ENCODE results near the gene PEX11A. TPM values are rescaled to one million over a fixed set of nuclear protein-coding genes. Genes with fewer than 3 reads are reported as not detected.

Gene PEX11A
- total RNA-seq, 1 donor from 2014 or later: 5.8 TPM

- H3K4me3 ChIP-seq (ENCODE audit: low read depth, low read length): no peak overlapping the region
- no peaks in the 10 kb centered on the region for H3K27me3 ChIP-seq (ENCODE audit: control insufficient read depth, insufficient read depth, low read length)
- H3K36me3 ChIP-seq (ENCODE audit: control insufficient read depth, insufficient read depth, low read length): no peaks in the 10 kb centered on the region
- DNase-seq (ENCODE audit: low read depth) (no peak), FAIRE-seq (no peak)
- no peak for TF ChIP-seq CTCF (IDR thresholded peaks at IDR 0.05; ENCODE audit: insufficient read depth, low read length, severe bottlenecking)
These were observed 37.7 kb upstream of the PEX11A start for GRCh38 chr15:89728254-89728653.

- Histone ChIP-seq H3K4me3 (ENCODE audit: low read depth, low read length) (no peak overlapping the region), H3K36me3 (ENCODE audit: control insufficient read depth, insufficient read depth, low read length) (no peaks in the 10 kb centered on the region), H3K27me3 (ENCODE audit: control insufficient read depth, insufficient read depth, low read length) (no peaks in the 10 kb centered on the region)
- FAIRE-seq (no peak), DNase-seq (ENCODE audit: low read depth) (no peak)
- no peak for TF ChIP-seq CTCF (IDR thresholded peaks at IDR 0.05; ENCODE audit: insufficient read depth, low read length, severe bottlenecking)
These were observed 34.5 kb upstream of the PEX11A start for GRCh38 chr15:89725064-89725463.

- DNase-seq (ENCODE audit: low read depth): no peak
- no peak for TF ChIP-seq CTCF (IDR thresholded peaks at IDR 0.05; ENCODE audit: insufficient read depth, low read length, severe bottlenecking)
- FAIRE-seq: no peak
- H3K36me3 ChIP-seq (ENCODE audit: control insufficient read depth, insufficient read depth, low read length): no peaks in the 10 kb centered on the region
- H3K27me3 ChIP-seq (ENCODE audit: control insufficient read depth, insufficient read depth, low read length): no peaks in the 10 kb centered on the region
- H3K4me3 ChIP-seq (ENCODE audit: low read depth, low read length): no peak overlapping the region
These were observed 34.1 kb upstream of the PEX11A start for GRCh38 chr15:89724621-89725020.

GRCh38 chr15:89723031-89723430, 32.5 kb upstream of the PEX11A start:
- H3K27me3 ChIP-seq (ENCODE audit: control insufficient read depth, insufficient read depth, low read length): no peaks in the 10 kb centered on the region
- H3K36me3 ChIP-seq (ENCODE audit: control insufficient read depth, insufficient read depth, low read length): no peaks in the 10 kb centered on the region
- H3K4me3 ChIP-seq (ENCODE audit: low read depth, low read length): no peak overlapping the region
- no peak for TF ChIP-seq CTCF (IDR thresholded peaks at IDR 0.05; ENCODE audit: insufficient read depth, low read length, severe bottlenecking)
- DNase-seq (ENCODE audit: low read depth) (no peak), FAIRE-seq (no peak)

GRCh38 chr15:89714775-89715174, 24.2 kb upstream of the PEX11A start:
- FAIRE-seq: no peak
- Histone ChIP-seq H3K36me3 (ENCODE audit: control insufficient read depth, insufficient read depth, low read length) (no peaks in the 10 kb centered on the region), H3K4me3 (ENCODE audit: low read depth, low read length) (no peak overlapping the region), H3K27me3 (ENCODE audit: control insufficient read depth, insufficient read depth, low read length) (no peaks in the 10 kb centered on the region)
- TF ChIP-seq CTCF (IDR thresholded peaks at IDR 0.05; ENCODE audit: insufficient read depth, low read length, severe bottlenecking): no peak
- no peak for DNase-seq (ENCODE audit: low read depth)

GRCh38 chr15:89707577-89707976, 17.0 kb upstream of the PEX11A start:
- DNase-seq (ENCODE audit: low read depth): peak; percentile 15
- no peaks in the 10 kb centered on the region for H3K27me3 ChIP-seq (ENCODE audit: control insufficient read depth, insufficient read depth, low read length)
- H3K36me3 ChIP-seq (ENCODE audit: control insufficient read depth, insufficient read depth, low read length): no peaks in the 10 kb centered on the region
- H3K4me3 ChIP-seq (ENCODE audit: low read depth, low read length): no peak overlapping the region
- FAIRE-seq: no peak
- no peak for TF ChIP-seq CTCF (IDR thresholded peaks at IDR 0.05; ENCODE audit: insufficient read depth, low read length, severe bottlenecking)

Data from bronchial epithelial cell (primary cell).